NCI-H2107 treated with DMSO at 0.1 percent for 48 hours (cell line): ENCODE measurements around the gene PPARGC1A.

Experiments used
- DNase-seq: peaks from one replicate; lab custom pipeline; 2025; ENCODE audit not compliant: unreplicated experiment; lab: John Stamatoyannopoulos, UW

Gene PPARGC1A

DNA sequence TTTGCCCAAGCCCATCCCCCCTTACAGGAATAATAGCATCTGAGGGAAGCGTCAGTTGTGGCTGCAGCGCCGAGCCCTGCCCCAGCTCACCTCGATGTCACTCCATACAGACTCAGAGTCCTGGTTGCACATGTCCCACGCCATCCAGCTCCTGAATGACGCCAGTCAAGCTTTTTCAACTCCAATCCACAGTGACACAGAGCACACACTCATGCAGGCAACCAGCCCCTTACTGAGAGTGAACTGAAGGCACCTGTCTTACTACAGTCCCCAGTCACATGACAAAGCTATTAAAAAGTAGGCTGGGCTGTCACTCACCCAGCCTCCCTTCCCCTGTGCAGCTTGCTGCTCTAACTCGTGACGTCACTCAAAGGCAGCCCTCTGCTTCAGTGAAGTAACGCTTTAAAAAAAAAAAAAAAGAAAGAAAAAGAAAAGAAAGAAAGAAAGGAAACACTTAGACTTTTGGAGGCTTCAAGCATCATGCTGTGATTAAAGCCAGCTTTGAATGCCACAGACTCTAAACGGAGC lies at the start of gene PPARGC1A:
TSS of gene PPARGC1A (minus strand) at position 234 of the 528 bp plus-strand sequence. CDS start at position 144, 90 bp downstream.
- DNase-seq = peak; percentile 60

GRCh38 chr4:23938796-23939195 lies 48.9 kb upstream of the PPARGC1A start:
- DNase-seq = no peak

DNA sequence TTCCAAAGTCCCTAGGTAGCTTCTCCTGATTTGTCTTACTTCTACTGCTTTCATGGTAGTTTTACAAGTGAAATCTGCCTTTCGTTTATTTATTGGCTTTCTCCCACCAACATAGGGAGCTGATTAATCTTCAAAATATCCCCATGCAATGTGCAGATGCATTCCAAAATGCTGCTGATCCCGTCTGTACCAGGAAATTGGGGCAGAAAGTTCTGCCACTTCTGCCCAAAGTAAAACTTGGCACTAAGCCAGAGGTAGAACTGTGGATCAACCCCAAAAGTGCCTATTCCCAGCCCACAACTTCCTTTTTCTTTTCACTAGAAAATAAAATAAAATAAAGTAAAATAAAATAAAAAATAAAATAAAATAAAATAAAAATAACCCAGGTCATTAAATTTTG lies 47.3 kb upstream of the PPARGC1A start:
- DNase-seq = no peak

GRCh38 chr4:23934915-23935314 lies 45.1 kb upstream of the PPARGC1A start:
- DNase-seq = peak; percentile 27

DNA sequence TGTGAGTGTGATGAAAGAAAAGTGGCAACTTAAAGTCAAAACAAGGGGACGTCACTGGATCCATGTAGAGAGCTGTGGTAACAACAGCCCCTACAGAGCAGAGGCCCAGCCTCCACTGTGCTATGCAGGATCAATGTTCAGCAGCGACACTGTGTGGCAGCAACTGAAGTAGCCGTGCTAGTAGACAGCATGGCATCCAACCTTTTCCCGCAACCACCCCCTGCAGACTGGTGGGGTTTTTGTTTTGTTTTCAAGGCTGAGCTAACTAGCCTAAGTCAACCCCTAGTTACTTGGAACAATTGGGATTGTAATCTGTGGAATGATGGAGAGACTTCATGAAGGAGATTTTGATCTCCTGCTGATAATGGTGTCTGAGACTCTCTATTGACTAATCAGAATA lies 44.4 kb upstream of the PPARGC1A start:
- no peak for DNase-seq

DNA sequence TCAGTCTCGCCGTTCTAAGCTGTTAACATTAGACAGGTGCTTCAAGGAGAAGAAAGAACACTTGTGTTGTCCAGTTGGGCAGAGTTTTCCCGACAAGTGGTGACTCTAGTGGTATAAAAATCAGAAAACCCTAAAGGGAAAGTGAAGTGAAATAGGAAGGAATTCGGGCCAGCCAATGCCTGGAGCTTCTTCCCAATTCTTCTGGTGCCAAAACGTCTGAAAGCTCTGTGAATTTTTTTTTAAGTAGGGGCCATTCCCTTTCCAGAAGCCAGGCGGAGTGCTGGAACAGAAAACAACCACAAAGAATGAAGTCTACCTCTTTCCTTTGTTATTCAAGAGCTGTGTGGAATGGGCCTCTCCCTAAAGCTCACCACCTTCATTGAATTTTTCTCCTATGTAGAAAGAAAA lies 43.1 kb upstream of the PPARGC1A start:
- peak; percentile 43 for DNase-seq

- DNase-seq = no peak
Observed at GRCh38 chr4:23932186-23932585, 42.3 kb upstream of the PPARGC1A start.

- no peak for DNase-seq
Observed at GRCh38 chr4:23931489-23931830, 41.6 kb upstream of the PPARGC1A start.

GRCh38 chr4:23930750-23931488 lies 41.1 kb upstream of the PPARGC1A start:
- DNase-seq = no peak

DNA sequence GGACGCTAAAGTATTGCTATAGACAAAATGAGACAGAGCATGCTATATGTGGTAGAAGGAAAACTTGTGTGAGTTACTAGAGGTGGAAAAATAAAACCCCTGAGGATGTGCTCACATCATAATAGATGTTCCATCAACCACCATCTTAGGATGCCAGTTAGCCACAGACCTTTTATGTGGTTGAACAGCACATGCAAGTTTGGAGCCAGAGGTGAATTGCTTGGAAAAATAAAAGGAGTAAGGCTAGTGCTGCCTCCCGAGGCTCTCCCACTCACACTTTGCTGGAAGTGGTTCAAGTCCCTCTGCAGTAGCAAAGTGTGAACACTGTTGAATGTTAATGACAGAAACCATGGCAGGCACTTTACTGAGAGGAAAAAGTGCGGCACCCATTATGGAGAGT lies 39.4 kb upstream of the PPARGC1A start:
- DNase-seq = no peak

GRCh38 chr4:23924556-23924955 lies 34.7 kb upstream of the PPARGC1A start:
- DNase-seq = no peak

- DNase-seq = no peak
Observed at GRCh38 chr4:23923840-23924239, 34.0 kb upstream of the PPARGC1A start.

DNA sequence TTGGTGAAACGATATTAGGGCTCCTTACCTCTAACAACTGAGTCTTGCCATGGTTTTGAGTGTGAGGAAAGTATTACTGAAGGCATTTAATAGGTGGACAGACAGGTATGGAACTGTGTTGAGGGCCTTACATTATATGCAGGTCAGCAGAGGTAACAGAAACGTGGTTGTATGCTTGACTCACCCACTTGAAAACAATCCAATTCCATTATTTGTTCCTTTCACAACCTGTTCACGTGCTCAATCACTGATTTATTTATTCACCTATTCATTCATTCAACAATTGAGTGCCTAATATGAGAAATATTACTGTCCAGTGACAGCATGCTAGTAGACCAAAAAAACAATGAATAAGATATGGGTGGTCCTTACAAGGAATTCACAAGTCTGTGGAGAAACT lies 33.3 kb upstream of the PPARGC1A start:
- DNase-seq = no peak

DNA sequence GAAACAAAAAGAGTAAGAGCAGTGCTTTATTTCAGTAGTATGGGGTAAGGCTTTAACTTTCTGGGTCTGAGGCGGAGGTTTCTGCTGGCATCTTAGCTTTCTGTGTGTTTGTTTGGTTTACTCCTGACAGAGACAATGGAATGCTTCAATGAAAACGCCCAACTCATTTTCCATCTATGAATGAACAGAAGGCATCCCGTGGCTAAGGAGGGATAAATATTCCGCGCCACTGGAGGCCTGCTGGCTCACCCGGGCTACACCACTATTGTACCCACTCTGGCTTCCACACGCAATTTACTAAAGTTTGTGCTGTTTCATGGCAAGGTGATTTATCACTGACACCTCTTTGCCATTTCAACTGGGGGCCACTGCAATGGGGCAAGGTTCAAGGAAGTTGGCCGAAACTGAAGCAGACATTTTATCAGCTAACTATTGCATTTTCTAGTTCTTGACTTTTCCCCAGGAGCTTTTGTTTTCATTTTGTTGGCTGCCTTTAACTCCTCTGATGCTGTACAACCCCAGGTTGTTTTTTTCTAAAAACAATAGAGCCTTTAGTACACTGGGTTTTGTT lies 32.8 kb upstream of the PPARGC1A start:
- DNase-seq = no peak

DNA sequence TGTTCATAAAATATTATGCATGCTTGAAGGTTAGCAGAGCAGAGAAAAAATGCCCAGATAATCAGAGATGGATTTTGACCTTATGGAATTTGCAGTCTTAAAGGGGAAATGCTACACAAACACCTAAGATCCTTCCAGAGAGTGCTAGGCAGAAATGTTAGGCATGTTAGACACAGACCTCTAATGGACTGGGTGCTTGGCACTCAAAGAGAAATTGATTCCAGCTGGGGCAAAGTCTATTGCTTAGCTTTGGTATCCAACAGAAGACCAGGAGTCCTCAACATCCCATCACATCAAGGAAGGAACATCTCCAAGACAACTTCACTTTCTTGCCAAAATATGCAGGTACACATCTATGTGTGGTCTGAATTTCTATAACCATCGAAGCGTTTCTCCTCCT lies 32.2 kb upstream of the PPARGC1A start:
- DNase-seq = no peak

DNA sequence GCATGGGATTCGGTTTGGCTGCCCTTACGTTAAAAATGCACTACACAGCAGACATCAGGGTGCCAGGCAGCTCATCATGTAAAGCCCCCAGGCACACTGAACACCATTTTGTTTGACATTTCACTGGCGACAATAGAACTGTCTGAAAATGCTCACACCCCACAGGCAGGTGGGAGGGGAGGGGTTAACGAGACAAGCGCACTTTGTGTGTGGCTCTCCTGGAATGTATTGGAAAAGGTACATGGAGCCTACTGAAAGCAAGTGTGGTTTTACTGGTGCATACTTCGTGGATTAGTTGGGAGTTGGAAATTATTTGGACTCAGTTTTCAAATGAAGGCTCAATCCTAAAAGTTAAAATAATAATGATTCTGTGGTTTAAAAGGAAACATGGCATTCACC lies 31.6 kb upstream of the PPARGC1A start:
- DNase-seq = no peak

GRCh38 chr4:23920716-23921446 lies 31.0 kb upstream of the PPARGC1A start:
- DNase-seq = no peak

DNA sequence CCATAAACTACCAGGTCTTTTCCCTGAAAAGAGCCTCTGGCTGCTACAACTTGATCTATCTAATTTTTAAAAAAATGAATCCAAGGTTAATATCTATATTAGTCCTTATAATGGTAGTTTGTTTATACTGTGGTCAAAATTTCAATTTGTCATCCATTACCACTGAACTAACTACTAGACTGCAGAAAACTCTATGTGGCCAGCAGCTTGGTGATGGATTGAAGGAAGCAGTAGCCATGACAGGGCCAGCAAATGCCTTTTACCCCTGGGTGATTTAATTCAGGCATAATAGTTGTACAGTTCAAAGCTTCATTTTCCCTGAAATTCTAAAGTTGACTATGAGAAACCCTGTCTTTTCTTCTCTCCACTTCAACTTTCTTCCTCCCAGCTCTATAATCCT lies 30.4 kb upstream of the PPARGC1A start:
- no peak for DNase-seq

GRCh38 chr4:23916282-23916681 lies 26.4 kb upstream of the PPARGC1A start:
- DNase-seq = no peak

GRCh38 chr4:23915459-23916132 lies 25.7 kb upstream of the PPARGC1A start:
- no peak for DNase-seq

DNA sequence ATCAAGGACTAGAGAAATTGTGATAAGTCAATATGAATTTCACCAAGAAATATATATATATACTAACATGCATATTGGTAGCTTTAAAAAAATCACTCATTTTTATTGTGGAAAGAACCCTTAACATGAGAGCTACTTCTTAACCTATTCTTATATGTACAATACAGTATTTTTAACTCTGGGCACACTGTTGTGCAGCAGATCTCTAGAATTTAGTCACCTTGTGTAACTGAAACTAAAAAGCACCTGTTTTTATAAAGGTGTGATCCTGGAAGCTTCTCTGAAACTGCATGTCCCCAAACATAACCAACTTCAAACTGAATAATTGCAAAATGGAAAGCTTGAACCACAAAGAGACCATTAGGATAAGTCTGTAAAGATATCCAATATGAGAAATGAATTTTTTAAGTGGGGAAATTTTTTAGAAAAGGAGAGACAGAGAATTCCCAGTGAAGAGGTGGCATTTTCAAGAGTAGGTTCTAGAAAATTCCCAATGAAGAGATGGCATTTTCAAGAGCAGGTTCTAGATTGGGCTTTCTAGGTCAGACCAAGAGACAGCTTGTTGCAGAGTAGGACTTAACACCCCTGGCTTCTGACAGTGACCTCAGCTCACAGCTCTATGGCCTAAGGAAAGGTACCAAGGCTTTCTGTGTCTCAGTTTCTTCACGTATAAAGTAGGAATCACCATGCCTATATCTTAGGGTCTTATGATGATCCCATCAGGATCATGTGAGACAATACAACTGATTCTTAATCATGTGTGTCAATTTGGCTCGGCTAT lies 22.0 kb upstream of the PPARGC1A start:
- no peak for DNase-seq
